Cardiac muscle cell (in vitro differentiated cells and primary cell): ENCODE data around the gene NRL. TPM values are rescaled to one million over a fixed set of nuclear protein-coding genes. Genes with fewer than 3 reads are reported as not detected.

ENCODE experiments used
- DNase-seq, 2 donors: peaks; one replicate each; pipeline versions ENCODE4 v3.0.0 to v3.0.0-alpha.2; 2010 to 2017; ENCODE audit warnings: low read depth in 1 of 2, low spot score in 1 of 2
- H3K27ac ChIP-seq: fragments of 200-600 bp; sonication (generic); 2 replicates; pipeline ENCODE4 v1.5.1; 2016
- H3K27me3 ChIP-seq: fragments of 200-600 bp; sonication (generic); 2 replicates; pipeline ENCODE4 v1.6.0; 2016; ENCODE audit warnings: control low read depth
- H3K36me3 ChIP-seq: fragments of 200-600 bp; sonication (generic); 2 replicates; pipeline ENCODE4 v1.5.1; 2016; ENCODE audit warnings: control low read depth
- H3K4me1 ChIP-seq: fragments of 200-600 bp; sonication (generic); 2 replicates; pipeline ENCODE4 v1.8.1; 2017; ENCODE audit warnings: low read depth, mild to moderate bottlenecking, mixed run types
- H3K4me3 ChIP-seq: fragments of 200-600 bp; sonication (generic); 2 replicates; pipeline ENCODE4 v1.5.1; 2016; ENCODE audit warnings: mild to moderate bottlenecking
- H3K9me3 ChIP-seq: fragments of 200-600 bp; sonication (generic); 2 replicates; pipeline ENCODE4 v1.5.1; 2017; ENCODE audit warnings: low read depth, mild to moderate bottlenecking, control low read depth
- polyA plus RNA-seq: library from polyadenylated mRNA; unstranded; fragments of >200 nt; fragmentation: Nextera tagmentation; extraction: Ambion mirVana; gene quantifications from 2 replicates; pipeline ENCODE4 v1.2.1, GENCODE V29; 2016
- total RNA-seq: library from RNA; depleted of rRNA; stranded (reverse); fragments of >200 nt; gene quantifications from 2 replicates; pipeline ENCODE4 v1.2.3, GENCODE V29; 2016
- TF ChIP-seq, protein P1 (sequence below): IDR thresholded peaks from 2 replicates; pipeline ENCODE4 v1.5.1; 2012; ENCODE audit warnings: low read depth, mild to moderate bottlenecking, low read length

NRL gene
- total and polyA plus RNA-seq, 2 experiments from 2014 or later: 4.2 to 5.1 TPM

DNA sequence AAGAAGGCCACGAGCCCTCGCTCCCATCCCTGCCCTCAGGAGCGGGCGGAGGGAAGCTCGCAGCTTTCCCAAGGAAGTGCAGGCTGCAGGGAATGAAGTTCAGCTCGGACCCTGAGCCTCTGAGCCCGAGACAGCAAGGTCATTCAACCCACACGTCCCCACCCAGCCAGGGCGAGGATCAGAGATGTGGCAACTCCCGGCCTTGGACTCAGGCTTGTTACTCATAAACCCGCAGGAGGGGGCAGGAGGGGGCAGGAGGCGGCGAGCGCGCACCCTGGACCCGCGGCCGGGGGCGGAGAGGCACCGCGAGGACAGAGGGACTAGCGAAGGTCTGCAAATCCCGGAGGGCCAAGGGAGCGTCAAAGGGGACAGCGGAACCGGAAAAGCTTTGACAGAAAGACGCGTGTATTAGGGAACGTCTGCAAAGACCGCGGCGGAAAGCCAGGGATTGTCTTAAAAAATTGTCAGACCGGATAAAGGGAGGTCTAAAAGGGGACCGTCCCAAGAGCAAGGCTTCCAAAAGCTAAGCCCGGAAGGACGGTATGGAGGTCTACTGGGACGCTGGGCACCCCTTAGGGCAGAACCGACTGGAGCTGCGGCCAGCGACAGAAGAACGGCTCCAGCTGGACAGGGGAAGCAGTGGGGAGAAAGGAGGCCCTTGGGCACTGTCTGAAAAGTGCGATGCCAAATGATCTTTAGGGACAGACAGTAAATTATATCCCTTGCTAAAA is 783 bp downstream of the NRL start:
- peak; percentile 85 to 91 for DNase-seq
- Histone ChIP-seq H3K9me3 (no peaks in the 10 kb centered on the region), H3K27me3 (no peaks in the 10 kb centered on the region), H3K4me1 (peaks cover 11% of the 10 kb centered on the region), H3K4me3 (peak overlapping the region; percentile 44), H3K27ac (peak overlapping the region; percentile 92), H3K36me3 (peaks cover 18% of the 10 kb centered on the region)
- TF ChIP-seq, protein P1, sequence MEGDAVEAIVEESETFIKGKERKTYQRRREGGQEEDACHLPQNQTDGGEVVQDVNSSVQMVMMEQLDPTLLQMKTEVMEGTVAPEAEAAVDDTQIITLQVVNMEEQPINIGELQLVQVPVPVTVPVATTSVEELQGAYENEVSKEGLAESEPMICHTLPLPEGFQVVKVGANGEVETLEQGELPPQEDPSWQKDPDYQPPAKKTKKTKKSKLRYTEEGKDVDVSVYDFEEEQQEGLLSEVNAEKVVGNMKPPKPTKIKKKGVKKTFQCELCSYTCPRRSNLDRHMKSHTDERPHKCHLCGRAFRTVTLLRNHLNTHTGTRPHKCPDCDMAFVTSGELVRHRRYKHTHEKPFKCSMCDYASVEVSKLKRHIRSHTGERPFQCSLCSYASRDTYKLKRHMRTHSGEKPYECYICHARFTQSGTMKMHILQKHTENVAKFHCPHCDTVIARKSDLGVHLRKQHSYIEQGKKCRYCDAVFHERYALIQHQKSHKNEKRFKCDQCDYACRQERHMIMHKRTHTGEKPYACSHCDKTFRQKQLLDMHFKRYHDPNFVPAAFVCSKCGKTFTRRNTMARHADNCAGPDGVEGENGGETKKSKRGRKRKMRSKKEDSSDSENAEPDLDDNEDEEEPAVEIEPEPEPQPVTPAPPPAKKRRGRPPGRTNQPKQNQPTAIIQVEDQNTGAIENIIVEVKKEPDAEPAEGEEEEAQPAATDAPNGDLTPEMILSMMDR: no peak

DNA sequence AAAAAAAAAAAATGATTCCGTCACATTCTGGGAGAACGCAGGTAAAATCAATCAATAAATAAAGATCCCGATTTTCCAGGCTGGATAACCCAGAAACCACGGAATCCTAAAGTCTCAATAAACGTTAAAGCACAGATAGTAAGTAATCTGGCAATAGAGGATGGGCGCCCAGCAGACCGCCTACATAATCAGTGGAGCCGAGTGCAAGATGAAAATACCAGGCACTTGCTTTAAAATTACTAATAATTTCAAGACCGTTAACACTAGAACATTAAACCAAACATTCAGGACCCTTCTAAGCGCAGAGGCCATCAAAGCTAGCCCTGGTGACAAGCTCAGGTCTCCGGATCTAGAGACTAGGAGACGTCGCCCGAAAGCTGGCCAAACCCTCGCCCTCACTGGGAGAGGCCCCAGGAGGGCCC is 1.4 kb downstream of the NRL start:
- Histone ChIP-seq H3K4me3 (peak overlapping the region; percentile 44), H3K9me3 (no peaks in the 10 kb centered on the region), H3K27me3 (no peaks in the 10 kb centered on the region), H3K36me3 (peaks cover 12% of the 10 kb centered on the region), H3K4me1 (peaks cover 11% of the 10 kb centered on the region), H3K27ac (peak overlapping the region; percentile 92)
- TF ChIP-seq, protein P1: no peak
- DNase-seq: no peak

DNA sequence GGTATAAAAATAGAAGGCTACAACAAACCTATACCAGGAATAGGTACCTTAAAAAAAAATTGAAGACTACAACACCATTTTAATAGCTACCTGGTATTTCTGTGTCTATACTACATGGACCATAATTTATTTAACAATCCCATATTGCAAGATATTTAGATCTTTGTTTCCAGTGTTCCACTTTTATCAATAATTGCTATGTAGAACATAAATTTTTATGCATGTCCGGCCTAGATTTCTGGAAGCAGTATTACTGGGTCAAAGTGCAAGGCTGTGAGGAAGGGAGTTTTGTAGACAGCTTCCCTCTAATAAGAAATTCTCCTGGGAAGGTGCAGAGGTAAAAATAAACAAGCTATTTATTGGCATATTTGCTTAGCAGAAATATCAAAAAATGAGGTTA is 4.2 kb downstream of the NRL start:
- Histone ChIP-seq H3K36me3 (no peaks in the 10 kb centered on the region), H3K27ac (no peak overlapping the region), H3K4me1 (no peaks in the 10 kb centered on the region), H3K9me3 (no peaks in the 10 kb centered on the region), H3K4me3 (no peak overlapping the region), H3K27me3 (no peaks in the 10 kb centered on the region)
- no peak for DNase-seq
- TF ChIP-seq, protein P1: no peak

DNA sequence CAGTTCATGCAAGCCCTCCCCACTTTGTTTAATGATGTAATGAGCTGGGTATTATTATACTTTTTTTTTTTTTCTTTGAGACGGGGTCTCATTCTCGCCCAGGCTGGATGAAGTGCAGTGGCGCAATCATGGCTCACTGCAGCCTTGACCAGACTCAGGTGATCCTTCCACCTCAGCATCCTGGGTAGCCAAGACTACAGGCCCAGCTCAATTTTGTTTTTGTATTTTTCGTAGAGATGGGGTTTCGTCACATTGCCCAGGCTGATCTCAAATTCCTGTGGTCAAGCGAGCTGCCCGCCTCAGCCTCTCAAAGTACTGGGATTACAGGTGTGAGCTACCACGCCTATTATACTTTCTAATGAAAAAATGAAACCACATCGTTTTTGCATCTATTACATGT is 4.7 kb downstream of the NRL start:
- H3K27ac ChIP-seq: no peak overlapping the region
- H3K27me3 ChIP-seq: no peaks in the 10 kb centered on the region
- DNase-seq: no peak
- H3K36me3 ChIP-seq: no peaks in the 10 kb centered on the region
- no peaks in the 10 kb centered on the region for H3K4me1 ChIP-seq
- TF ChIP-seq, protein P1: no peak
- H3K4me3 ChIP-seq: no peak overlapping the region
- no peaks in the 10 kb centered on the region for H3K9me3 ChIP-seq

DNA sequence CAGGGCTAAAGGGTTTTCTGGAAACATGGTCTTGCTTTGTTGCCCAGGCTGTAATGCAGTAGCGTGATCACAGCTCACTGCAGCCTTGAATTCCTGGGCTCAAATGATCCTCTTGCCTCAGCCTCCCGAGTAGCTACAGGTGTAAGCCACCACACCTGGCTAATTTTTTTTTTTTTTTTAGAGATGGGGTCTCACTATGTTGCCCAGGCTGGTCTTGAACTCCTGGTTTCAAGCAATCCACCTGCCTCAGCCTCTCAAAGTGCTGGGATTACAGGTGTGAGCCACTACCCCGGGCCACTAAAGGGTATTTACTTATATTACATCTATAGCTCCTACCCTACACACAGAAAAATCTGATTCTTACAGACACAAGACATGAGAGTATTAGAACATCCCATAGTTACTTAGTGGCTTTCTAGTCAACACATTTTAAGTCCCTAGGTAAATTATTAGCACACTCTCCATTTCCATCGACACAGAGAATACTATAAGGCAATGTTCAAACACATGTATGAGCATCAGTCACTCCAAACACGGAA is 6.3 kb downstream of the NRL start:
- H3K36me3 ChIP-seq: no peaks in the 10 kb centered on the region
- no peaks in the 10 kb centered on the region for H3K27me3 ChIP-seq
- no peak for DNase-seq
- H3K4me1 ChIP-seq: no peaks in the 10 kb centered on the region
- no peaks in the 10 kb centered on the region for H3K9me3 ChIP-seq
- TF ChIP-seq, protein P1: no peak
- no peak overlapping the region for H3K4me3 ChIP-seq
- H3K27ac ChIP-seq: no peak overlapping the region
